ENCODE data around the gene ANKRD13C.
A peak's percentile ranks its signal among the peaks of the same experiment; 100 is the strongest.
"Not testable (repeated sequence)": the region's sequence is repeated elsewhere in the genome, so short reads cannot be mapped to it uniquely, and the experiment has no call there.

ANKRD13C gene

DNA sequence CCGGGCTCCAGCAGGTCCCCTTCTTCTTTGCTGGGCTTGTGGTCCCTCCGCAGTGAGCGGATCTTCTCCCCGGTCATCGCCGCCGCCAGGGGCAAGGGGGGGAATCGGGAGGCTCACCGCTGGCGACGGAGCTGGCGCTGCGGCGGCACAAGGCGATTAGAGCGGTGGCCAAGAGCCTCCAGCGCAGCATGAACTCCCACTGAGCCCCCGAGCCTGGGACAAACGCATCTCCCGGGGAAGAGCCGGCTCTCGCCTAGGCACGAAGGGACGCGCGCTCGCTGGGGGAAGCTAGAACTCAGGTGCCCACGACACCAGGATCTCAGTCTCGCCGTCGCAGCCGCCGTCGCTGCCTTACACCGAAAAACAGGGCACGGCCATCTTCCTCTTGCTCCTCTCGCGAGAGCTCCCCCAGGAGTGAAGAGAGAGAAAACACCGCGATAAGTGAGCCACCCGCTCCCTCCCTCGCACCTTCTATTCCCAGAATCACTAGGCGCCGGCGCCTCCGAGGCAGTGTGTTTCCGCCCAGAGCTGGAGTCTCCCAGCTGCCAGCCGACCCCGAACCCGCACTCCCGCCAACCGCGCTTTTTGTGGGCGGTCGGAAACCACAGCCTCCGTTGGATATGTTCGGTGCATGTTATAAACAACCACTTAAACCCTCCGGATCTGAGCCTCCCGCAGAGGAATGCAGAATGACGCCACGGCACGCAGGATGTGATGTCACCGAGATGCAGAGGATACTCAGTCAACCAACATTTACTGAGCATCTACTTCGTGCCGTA is at the start of gene ANKRD13C:
TSS of gene ANKRD13C (minus strand) at position 391 of the 779 bp plus-strand sequence. CDS start at position 77, 314 bp downstream.
- Mint-ChIP-seq H3K27ac (peak within 1 kb of the TSS; percentile 97), H3K9me3 (peaks cover 7% of the 10 kb centered on the region), H3K36me3 (ENCODE audit: low read depth) (peaks cover 19% of the 10 kb centered on the region), H3K27me3 (no peaks in the 10 kb centered on the region), H3K4me3 (peak within 1 kb of the TSS; percentile 96), H3K4me1 (ENCODE audit: low read depth) (peaks cover 25% of the 10 kb centered on the region)
- intact Hi-C loops (cut with micrococcal nuclease): loop anchor here (2.0 to 5.0 kb wide), 3 partner anchors 56 to 150 kb away; partner anchors contain the start of genes CTH, LRRC40 and SRSF11

DNA sequence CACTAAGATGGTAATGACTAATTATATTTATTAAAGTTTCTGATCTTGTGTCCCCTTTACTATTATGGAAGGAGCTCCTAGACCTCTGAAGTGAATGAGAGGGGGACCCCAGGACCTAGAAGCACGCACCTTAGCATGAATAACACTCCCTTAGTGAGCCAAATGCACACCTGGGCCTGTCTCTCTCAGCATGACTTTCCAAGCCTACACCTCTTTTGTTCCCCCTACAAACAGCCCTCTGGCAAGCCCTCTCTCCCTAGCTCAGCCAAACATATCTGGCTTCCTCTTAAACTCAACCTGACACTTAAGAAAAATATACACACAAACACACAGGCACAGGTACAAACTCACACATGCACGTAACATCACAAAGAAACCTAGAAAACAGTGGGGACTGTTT is 49.2 kb upstream of the ANKRD13C start:
- Mint-ChIP-seq H3K4me1 (ENCODE audit: low read depth) (no peaks in the 10 kb centered on the region), H3K36me3 (ENCODE audit: low read depth) (no peaks in the 10 kb centered on the region), H3K9me3 (no peaks in the 10 kb centered on the region), H3K4me3 (no peak overlapping the region), H3K27me3 (peaks cover 4% of the 10 kb centered on the region), H3K27ac (no peak overlapping the region)
- intact Hi-C loops (cut with micrococcal nuclease): no loop called here

DNA sequence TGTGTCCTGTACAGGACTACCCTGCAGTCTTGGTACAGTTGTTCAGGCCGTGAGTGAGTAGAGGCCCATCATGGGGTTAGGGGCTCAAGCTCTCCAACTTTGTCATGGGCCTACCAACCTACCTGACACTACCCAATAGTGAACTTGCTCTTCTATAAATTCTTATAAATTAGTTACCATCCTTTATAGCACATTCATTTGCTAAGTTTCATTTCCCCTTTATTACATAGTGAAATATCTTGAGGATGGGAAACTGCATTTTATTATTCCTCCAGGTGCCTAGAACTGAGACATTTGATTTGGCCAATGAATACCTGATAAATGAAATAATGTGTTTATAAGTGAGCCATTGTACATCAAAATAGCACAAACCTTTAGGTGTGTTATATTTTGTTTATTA is 47.5 kb upstream of the ANKRD13C start:
- Mint-ChIP-seq H3K4me3 (no peak overlapping the region), H3K9me3 (no peaks in the 10 kb centered on the region), H3K27me3 (peaks cover 7% of the 10 kb centered on the region), H3K27ac (no peak overlapping the region), H3K4me1 (ENCODE audit: low read depth) (no peaks in the 10 kb centered on the region), H3K36me3 (ENCODE audit: low read depth) (no peaks in the 10 kb centered on the region)
- intact Hi-C loops (cut with micrococcal nuclease): no loop called here

GRCh38 chr1:70400335-70400734 is 45.8 kb upstream of the ANKRD13C start:
- intact Hi-C loops (cut with micrococcal nuclease): no loop called here
- H3K4me3 Mint-ChIP-seq: no peak overlapping the region
- H3K27ac Mint-ChIP-seq: no peak overlapping the region
- H3K4me1 Mint-ChIP-seq (ENCODE audit: low read depth): no peaks in the 10 kb centered on the region
- H3K27me3 Mint-ChIP-seq: peaks cover 7% of the 10 kb centered on the region
- H3K36me3 Mint-ChIP-seq (ENCODE audit: low read depth): no peaks in the 10 kb centered on the region
- no peaks in the 10 kb centered on the region for H3K9me3 Mint-ChIP-seq

DNA sequence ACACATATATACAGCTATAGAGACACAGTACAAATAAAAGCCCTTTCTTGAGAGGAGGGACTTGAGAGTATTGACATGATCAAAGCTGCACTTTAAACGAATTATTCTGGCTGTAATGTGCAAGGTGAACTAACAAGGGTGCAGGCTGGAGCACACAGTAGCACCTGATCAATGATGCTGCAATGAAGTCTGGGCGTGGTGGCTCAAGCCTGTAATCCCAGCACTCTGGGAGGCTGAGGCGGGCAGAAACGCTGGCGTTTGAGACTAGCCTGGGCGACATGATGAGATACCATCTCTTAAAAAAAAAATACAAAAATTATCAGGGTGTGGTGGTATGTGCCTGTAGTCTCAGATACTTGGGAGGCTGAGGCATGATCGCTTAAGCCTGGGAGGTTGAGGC is 42.5 kb upstream of the ANKRD13C start:
- no peak overlapping the region for H3K27ac Mint-ChIP-seq
- intact Hi-C loops (cut with micrococcal nuclease): no loop called here
- H3K36me3 Mint-ChIP-seq (ENCODE audit: low read depth): no peaks in the 10 kb centered on the region

DNA sequence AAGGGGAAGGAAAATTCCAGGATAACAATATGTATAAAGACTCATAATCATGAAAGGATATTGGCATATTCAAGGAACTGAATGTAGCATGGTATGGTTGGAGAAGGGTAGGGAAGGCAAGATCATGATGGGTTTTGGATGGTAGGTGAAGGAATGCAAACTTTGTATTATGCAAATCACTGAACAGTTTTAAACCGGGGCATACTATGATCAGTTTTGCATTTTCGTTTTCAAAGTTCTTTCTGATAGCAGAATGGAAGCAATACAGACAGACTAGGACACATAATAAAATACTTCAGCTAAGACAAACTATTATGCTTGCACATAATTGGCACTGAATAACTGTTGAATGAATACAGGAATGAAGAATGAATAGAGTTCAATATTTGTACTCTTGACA is 42.1 kb upstream of the ANKRD13C start:
- Mint-ChIP-seq H3K4me3 (no peak overlapping the region), H3K27ac (no peak overlapping the region), H3K9me3 (no peaks in the 10 kb centered on the region), H3K27me3 (peaks cover 3% of the 10 kb centered on the region), H3K36me3 (ENCODE audit: low read depth) (no peaks in the 10 kb centered on the region), H3K4me1 (ENCODE audit: low read depth) (no peaks in the 10 kb centered on the region)
- intact Hi-C loops (cut with micrococcal nuclease): no loop called here

More for the DNA sequence above, 42.5 kb upstream of the ANKRD13C start:
- no peaks in the 10 kb centered on the region for H3K4me1 Mint-ChIP-seq (ENCODE audit: low read depth)
- H3K9me3 Mint-ChIP-seq: no peaks in the 10 kb centered on the region
- peaks cover 3% of the 10 kb centered on the region for H3K27me3 Mint-ChIP-seq
- H3K4me3 Mint-ChIP-seq: no peak overlapping the region

DNA sequence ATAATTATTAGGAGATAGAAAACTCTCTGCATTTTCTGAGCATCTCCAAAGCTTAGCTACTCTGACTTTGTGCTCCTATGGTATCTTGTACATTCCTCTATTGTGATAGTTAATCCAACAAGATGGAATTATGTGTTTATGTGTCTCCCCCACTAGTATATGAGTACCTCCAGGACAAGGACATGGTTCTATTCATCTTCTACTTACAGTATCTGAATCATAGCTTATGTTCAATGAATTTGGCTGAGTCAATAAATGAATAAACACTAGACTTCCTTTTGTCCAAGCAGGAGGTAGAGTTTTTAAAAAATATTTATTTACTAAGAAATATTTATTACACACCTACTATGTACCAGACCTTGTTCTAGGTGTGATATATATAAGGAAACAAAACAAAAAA is 38.1 kb upstream of the ANKRD13C start:
- H3K4me1 Mint-ChIP-seq (ENCODE audit: low read depth): no peaks in the 10 kb centered on the region

DNA sequence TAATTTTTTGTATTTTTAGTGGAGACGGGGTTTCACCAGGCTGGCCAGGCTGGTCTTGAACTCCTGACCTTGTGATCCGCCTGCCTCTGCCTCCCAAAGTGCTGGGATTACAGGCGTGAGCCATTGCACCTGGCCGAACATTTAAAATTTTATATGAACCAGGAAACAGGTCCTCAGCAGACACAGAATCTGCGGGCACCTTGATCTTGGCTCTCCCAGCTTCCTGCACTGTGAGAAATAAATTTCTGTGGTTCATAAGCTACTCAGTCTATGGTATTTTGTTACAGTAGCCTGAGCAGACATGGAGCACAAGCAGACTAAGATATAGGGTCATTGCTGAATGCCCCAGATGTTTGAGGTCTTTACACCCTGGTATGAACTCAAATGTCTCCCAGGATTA is 33.0 kb upstream of the ANKRD13C start:
- intact Hi-C loops (cut with micrococcal nuclease): no loop called here
- Mint-ChIP-seq H3K27me3 (peaks cover 3% of the 10 kb centered on the region), H3K4me3 (no peak overlapping the region)

More for the DNA sequence above, 38.1 kb upstream of the ANKRD13C start:
- no peaks in the 10 kb centered on the region for H3K36me3 Mint-ChIP-seq (ENCODE audit: low read depth)
- intact Hi-C loops (cut with micrococcal nuclease): no loop called here
- H3K27me3 Mint-ChIP-seq: peaks cover 6% of the 10 kb centered on the region
- H3K27ac Mint-ChIP-seq: no peak overlapping the region
- H3K4me3 Mint-ChIP-seq: no peak overlapping the region
- no peaks in the 10 kb centered on the region for H3K9me3 Mint-ChIP-seq

GRCh38 chr1:70386121-70386520 is 31.6 kb upstream of the ANKRD13C start:
- Mint-ChIP-seq H3K4me3 (no peak overlapping the region), H3K27me3 (peaks cover 3% of the 10 kb centered on the region), H3K36me3 (ENCODE audit: low read depth) (no peaks in the 10 kb centered on the region), H3K9me3 (no peaks in the 10 kb centered on the region), H3K27ac (no peak overlapping the region), H3K4me1 (ENCODE audit: low read depth) (peaks cover 7% of the 10 kb centered on the region)
- intact Hi-C loops (cut with micrococcal nuclease): no loop called here

More for the DNA sequence above, 33.0 kb upstream of the ANKRD13C start:
- Mint-ChIP-seq H3K27ac (no peak overlapping the region), H3K9me3 (no peaks in the 10 kb centered on the region), H3K36me3 (ENCODE audit: low read depth) (no peaks in the 10 kb centered on the region), H3K4me1 (ENCODE audit: low read depth) (peaks cover 5% of the 10 kb centered on the region)

GRCh38 chr1:70385477-70385876 is 31.0 kb upstream of the ANKRD13C start:
- Mint-ChIP-seq H3K4me3 (no peak overlapping the region), H3K27ac (no peak overlapping the region), H3K36me3 (ENCODE audit: low read depth) (no peaks in the 10 kb centered on the region), H3K27me3 (peaks cover 3% of the 10 kb centered on the region), H3K9me3 (no peaks in the 10 kb centered on the region), H3K4me1 (ENCODE audit: low read depth) (peaks cover 7% of the 10 kb centered on the region)
- intact Hi-C loops (cut with micrococcal nuclease): no loop called here

DNA sequence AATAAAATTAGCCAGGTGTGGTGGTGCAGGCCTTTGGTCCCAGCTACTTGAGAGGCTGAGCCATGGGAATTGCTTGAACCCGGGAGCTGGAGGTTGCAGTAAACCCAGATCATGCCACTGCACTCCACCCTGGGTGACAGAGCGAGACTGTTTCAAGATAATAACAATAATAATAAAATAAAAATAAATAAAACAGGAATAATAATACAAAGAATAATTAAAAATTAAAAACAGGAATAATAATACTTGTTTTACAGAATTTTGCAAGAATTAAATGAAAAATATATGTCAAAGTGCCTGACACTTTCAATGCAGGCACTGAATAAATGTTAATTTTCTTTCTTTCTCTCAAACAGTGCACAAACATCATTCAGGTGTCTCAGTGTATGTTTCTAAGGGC is 30.0 kb upstream of the ANKRD13C start:
- Mint-ChIP-seq H3K4me3 (no peak overlapping the region), H3K4me1 (ENCODE audit: low read depth) (peaks cover 7% of the 10 kb centered on the region), H3K27ac (no peak overlapping the region), H3K27me3 (peaks cover 3% of the 10 kb centered on the region), H3K36me3 (ENCODE audit: low read depth) (no peaks in the 10 kb centered on the region), H3K9me3 (no peaks in the 10 kb centered on the region)
- intact Hi-C loops (cut with micrococcal nuclease): no loop called here

GRCh38 chr1:70383483-70383882 is 29.0 kb upstream of the ANKRD13C start:
- no peak overlapping the region for H3K27ac Mint-ChIP-seq
- intact Hi-C loops (cut with micrococcal nuclease): no loop called here
- H3K4me3 Mint-ChIP-seq: no peak overlapping the region
- H3K9me3 Mint-ChIP-seq: no peaks in the 10 kb centered on the region
- H3K4me1 Mint-ChIP-seq (ENCODE audit: low read depth): peaks cover 7% of the 10 kb centered on the region
- H3K27me3 Mint-ChIP-seq: no peaks in the 10 kb centered on the region
- no peaks in the 10 kb centered on the region for H3K36me3 Mint-ChIP-seq (ENCODE audit: low read depth)

DNA sequence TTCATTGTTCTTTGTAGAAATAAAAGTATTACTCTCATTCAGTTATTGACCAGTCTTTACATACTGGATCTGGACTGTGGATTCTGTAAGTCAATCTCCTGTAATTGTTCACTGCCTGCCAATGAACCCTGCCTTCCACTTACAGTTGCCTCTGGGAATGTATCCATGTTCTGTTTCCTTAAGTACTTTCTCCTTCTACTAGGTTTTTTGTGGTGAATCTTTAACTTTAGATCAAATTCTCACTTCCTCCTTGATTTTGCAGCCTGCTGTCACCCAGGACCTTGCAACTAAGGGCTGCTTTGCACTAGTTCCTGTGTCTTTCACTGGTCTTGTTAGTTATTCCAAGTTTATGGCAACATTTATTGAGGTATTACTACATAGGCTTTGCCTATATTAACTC is 28.2 kb upstream of the ANKRD13C start:
- Mint-ChIP-seq H3K4me3 (no peak overlapping the region), H3K4me1 (ENCODE audit: low read depth) (peaks cover 7% of the 10 kb centered on the region), H3K9me3 (no peaks in the 10 kb centered on the region), H3K36me3 (ENCODE audit: low read depth) (no peaks in the 10 kb centered on the region), H3K27me3 (no peaks in the 10 kb centered on the region), H3K27ac (no peak overlapping the region)
- intact Hi-C loops (cut with micrococcal nuclease): no loop called here

DNA sequence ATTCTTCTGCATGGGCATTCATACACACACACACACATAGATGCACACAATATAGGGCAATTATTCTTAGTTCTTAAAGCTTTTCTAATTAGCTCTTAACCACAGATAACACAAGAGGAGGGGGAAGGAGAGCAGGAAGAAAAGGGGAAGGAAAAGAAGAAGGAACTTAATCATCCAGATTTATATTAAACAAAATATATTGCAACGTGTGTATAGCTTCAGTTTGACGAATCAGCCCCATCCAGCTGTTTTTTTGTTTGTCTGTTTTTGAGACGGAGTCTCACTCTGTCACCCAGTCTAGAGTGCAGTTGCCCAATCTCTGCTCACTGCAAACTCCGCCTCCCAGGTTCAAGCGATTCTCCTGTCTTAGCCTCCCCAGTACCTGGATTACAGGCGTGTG is 21.7 kb upstream of the ANKRD13C start:
- H3K4me1 Mint-ChIP-seq (ENCODE audit: low read depth): peaks cover 11% of the 10 kb centered on the region
- intact Hi-C loops (cut with micrococcal nuclease): no loop called here
- peaks cover 2% of the 10 kb centered on the region for H3K27me3 Mint-ChIP-seq
- H3K9me3 Mint-ChIP-seq: no peaks in the 10 kb centered on the region
- H3K36me3 Mint-ChIP-seq (ENCODE audit: low read depth): no peaks in the 10 kb centered on the region
- no peak overlapping the region for H3K27ac Mint-ChIP-seq
- H3K4me3 Mint-ChIP-seq: no peak overlapping the region

- H3K27ac Mint-ChIP-seq: not testable (repeated sequence)
Measured at GRCh38 chr1:70373580-70373979, 19.1 kb upstream of the ANKRD13C start.

More at GRCh38 chr1:70373580-70373979, 19.1 kb upstream of the ANKRD13C start:
- peaks cover 11% of the 10 kb centered on the region for H3K4me1 Mint-ChIP-seq (ENCODE audit: low read depth)
- H3K9me3 Mint-ChIP-seq; intact Hi-C loops (cut with micrococcal nuclease); H3K27me3 Mint-ChIP-seq; H3K4me3 Mint-ChIP-seq; H3K36me3 Mint-ChIP-seq (ENCODE audit: low read depth): not testable (repeated sequence)

All from dendritic cell treated with granulocyte-macrophage colony-stimulating factor and Interleukin-4, amounts not matched to agents 40 ng/mL and 50 ng/mL, for 4 days (primary cell).